Subcutaneous abdominal adipose tissue (tissue), 5 donors: ENCODE data around the gene SPOCD1.

Experiments
- H3K27ac ChIP-seq: one replicate; pipeline ENCODE4 v1.7.0; 2013; ENCODE audit warnings: low read depth, mild to moderate bottlenecking, inconsistent platforms, low read length, moderate library complexity
- H3K27me3 ChIP-seq, 5 donors: one replicate each; pipeline ENCODE4 v1.7.0; 2013; ENCODE audit warnings: low read length in 5 of 5, inconsistent platforms in 1 of 5; ENCODE audit not compliant: control insufficient read depth in 5 of 5, insufficient read depth in 4 of 5
- H3K36me3 ChIP-seq, 5 donors: one replicate each; pipeline ENCODE4 v1.7.0; 2013; ENCODE audit warnings: low read length in 5 of 5; ENCODE audit not compliant: control insufficient read depth in 5 of 5, insufficient read depth in 5 of 5
- H3K4me1 ChIP-seq, 5 donors: one replicate each; pipeline ENCODE4 v1.7.0; 2013; ENCODE audit warnings: low read length in 5 of 5, mild to moderate bottlenecking in 3 of 5, moderate library complexity in 1 of 5; ENCODE audit not compliant: control insufficient read depth in 5 of 5, insufficient read depth in 5 of 5
- H3K4me3 ChIP-seq, 5 donors: one replicate each; pipeline ENCODE4 v1.7.0; 2013; ENCODE audit warnings: low read length in 5 of 5, low read depth in 1 of 5
- H3K9ac ChIP-seq, 5 donors: one replicate each; pipeline ENCODE4 v1.7.0; 2013; ENCODE audit warnings: low read length in 5 of 5, mild to moderate bottlenecking in 4 of 5, moderate library complexity in 3 of 5
- H3K9me3 ChIP-seq, 5 donors: one replicate each; pipeline ENCODE4 v1.7.0; 2013; ENCODE audit warnings: low read length in 5 of 5; ENCODE audit not compliant: control insufficient read depth in 5 of 5
- donor health status: healthy.
- donor health status: healthy.
- donor health status: healthy.
- donor health status: healthy.
- donor health status: healthy.

Gene SPOCD1

DNA sequence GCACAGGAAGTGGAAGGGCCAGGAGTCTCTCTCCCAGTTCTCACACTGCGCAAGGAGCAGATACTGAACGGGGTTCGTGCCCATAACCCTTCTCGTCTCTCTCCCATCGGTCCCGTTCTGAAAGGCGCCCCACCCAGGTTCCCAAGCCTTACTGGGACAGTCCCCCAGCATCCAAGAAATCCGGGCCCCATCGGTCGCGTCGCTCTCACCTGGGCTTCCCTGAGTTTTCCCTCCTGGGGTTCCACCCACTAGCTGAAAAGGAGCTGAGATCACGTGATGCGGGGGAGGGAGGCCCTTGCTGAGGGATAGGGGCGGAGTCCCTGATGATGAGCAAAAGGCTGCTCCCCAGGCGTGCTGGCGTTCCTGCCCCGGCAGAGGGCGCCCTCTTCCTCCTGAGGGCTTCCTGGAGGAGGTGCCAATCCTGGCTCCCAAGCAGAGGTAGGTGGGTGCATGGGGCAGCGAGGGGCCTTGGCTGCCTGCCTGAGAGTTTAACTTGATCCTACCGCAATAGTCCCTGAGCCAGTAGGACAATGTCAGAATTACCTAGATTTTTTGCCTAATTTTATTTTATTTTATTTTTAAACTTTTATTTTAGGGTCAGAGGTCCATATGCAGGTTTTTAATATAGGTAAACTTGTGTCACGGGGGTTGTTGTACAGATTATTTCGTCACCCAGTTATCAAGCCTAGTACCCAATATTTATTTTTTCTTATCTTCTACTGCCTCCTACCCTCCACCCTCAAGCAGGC is at the start of gene SPOCD1:
SPOCD1 (minus strand) TSS at position 271 of the 749 bp plus-strand sequence. CDS start 689 bp downstream, outside the sequence.
- Histone ChIP-seq H3K9me3 (no peaks in the 10 kb centered on the region), H3K4me3 (peak within 1 kb of the TSS in 1 of 5 donors; percentile 23), H3K27ac (no peak within 1 kb of the TSS), H3K27me3 (no peaks in the 10 kb centered on the region), H3K36me3 (no peaks in the 10 kb centered on the region), H3K9ac (no peak within 1 kb of the TSS), H3K4me1 (peaks cover 0 to 6% (median 0%) of the 10 kb centered on the region in 5 donors)

DNA sequence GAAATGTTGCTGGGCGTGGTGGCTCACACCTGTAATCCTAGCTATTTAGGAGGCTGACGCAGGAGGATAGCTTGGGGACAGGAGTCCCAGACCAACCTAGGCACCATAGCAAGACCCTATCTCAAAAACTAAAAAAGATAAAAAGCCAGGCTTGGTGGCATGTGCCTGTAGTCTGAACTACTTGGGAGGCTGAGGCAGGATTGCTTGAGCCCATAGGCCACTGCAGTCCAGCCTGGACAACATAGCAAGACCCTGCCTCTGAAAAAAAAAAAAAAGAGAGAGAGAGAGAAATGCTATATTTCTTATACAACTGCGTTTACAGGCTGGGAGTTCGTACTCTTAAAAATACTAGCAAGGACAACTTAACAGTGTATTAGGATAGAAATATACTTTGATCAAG is 46.2 kb upstream of the SPOCD1 start:
- H3K27ac ChIP-seq = no peak overlapping the region
- H3K4me3 ChIP-seq = no peak overlapping the region
- no peaks in the 10 kb centered on the region for H3K36me3 ChIP-seq
- peaks cover 0 to 9% (median 3%) of the 10 kb centered on the region in 5 donors for H3K4me1 ChIP-seq
- no peaks in the 10 kb centered on the region for H3K9me3 ChIP-seq
- H3K9ac ChIP-seq = no peak overlapping the region
- no peaks in the 10 kb centered on the region for H3K27me3 ChIP-seq

DNA sequence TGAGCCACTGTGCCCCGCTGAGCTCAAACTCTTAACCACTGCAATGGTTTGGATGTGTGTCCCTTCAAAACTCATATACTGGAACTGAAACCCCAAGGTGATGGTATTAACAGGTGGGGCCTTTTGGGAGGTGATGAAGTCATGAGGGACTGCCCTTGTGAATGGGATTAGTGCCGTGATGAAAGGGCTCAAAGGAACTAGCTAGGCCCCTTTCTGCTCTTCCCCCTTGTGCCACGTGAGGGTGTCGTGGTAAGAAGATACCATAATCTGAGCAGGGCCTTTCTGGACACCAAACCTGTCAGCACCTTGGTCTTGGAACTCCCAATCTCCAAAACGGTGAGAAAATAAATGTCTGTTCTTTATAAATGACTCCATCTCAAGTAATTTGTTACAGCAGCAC is 45.5 kb upstream of the SPOCD1 start:
- Histone ChIP-seq H3K27ac (no peak overlapping the region), H3K4me1 (peaks cover 0 to 6% (median 1%) of the 10 kb centered on the region in 5 donors), H3K9me3 (no peaks in the 10 kb centered on the region), H3K36me3 (no peaks in the 10 kb centered on the region), H3K4me3 (no peak overlapping the region), H3K9ac (no peak overlapping the region), H3K27me3 (no peaks in the 10 kb centered on the region)

DNA sequence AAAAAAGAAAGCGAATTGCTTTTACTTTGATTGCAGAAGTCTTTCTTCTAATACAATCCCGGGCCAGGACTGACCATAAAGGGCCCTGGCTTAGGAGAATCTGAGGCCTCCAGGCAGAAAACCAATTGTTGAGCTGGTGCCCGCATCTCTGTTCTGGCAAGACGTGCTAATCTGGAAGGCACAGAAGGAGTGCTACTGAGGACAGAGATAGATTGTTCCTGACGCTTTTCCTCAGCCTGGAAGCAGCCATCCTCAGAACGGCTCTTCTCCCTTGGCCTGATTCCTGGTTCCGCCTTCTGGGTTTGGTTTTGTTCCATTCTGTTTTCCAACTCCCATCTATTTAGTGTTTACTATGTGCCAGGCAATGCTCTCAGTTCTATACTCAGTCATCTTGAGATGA is 44.8 kb upstream of the SPOCD1 start:
- Histone ChIP-seq H3K9ac (no peak overlapping the region), H3K27ac (no peak overlapping the region), H3K4me3 (no peak overlapping the region), H3K9me3 (no peaks in the 10 kb centered on the region), H3K27me3 (no peaks in the 10 kb centered on the region), H3K4me1 (peaks cover 0 to 4% (median 0%) of the 10 kb centered on the region in 5 donors), H3K36me3 (no peaks in the 10 kb centered on the region)

DNA sequence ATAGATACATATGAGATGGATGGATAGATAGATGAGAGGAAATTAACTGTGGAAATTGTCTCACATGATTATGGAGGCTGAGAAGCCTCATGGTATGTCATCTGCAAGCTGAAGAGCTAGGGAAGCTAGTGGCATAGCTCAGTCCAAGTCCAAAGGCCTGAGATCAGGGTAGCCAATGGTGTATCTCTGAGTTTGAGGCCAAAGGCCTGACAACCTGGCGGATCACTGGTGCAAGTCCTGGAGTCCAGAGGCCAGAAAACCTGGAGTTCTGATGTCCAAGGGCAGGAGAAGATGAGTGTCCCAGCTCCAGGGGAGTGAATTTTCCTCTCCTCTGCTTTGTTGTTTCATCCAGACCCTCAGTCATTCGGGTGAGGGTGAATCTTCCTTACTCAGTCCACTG is 43.9 kb upstream of the SPOCD1 start:
- Histone ChIP-seq H3K4me3 (no peak overlapping the region), H3K9me3 (no peaks in the 10 kb centered on the region)

DNA sequence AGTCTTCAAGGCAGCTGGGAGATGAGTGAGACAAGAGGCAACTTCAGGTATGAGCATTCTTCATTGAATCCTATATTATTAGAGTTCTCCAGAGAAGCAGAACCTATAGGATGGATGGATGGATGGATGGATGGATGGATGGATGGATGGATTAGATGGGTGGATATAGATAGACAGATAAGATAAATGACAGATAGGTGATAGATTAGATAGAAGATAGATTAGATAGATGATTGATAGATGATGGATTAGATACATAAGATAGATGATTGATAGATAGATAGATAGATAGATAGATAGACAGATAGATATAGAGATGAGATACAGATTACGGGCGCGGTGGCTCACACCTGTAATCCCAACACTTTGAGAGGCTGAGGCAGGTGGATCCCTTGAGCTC is 43.2 kb upstream of the SPOCD1 start:
- Histone ChIP-seq H3K9me3 (no peaks in the 10 kb centered on the region), H3K4me3 (no peak overlapping the region), H3K9ac (no peak overlapping the region), H3K4me1 (peaks cover 0 to 4% (median 0%) of the 10 kb centered on the region in 5 donors), H3K36me3 (no peaks in the 10 kb centered on the region), H3K27ac (no peak overlapping the region), H3K27me3 (no peaks in the 10 kb centered on the region)

More for the DNA sequence above, 43.9 kb upstream of the SPOCD1 start:
- no peak overlapping the region for H3K27ac ChIP-seq
- H3K4me1 ChIP-seq = peaks cover 0 to 4% (median 0%) of the 10 kb centered on the region in 5 donors
- no peaks in the 10 kb centered on the region for H3K36me3 ChIP-seq
- H3K27me3 ChIP-seq = no peaks in the 10 kb centered on the region
- no peak overlapping the region for H3K9ac ChIP-seq

DNA sequence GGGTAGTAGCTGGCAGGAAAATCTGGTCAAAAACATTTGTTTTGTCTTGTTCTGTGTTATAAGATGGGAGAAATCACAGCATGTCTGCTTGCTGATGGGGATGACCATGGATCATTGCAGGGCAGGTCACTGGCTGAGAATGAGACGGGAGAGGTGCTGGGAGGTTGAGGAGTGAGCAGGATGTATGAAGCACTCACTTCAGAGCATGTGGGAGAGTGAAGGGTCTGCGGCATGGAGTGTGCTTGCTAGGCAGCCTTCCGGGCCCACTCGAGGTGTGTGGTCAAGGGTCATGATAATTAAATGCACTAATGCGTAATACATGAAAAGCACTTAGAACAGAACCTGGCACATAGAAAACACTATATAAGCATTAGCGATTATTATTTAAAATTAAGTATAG is 42.0 kb upstream of the SPOCD1 start:
- no peaks in the 10 kb centered on the region for H3K9me3 ChIP-seq
- H3K4me3 ChIP-seq = no peak overlapping the region
- no peaks in the 10 kb centered on the region for H3K27me3 ChIP-seq
- H3K9ac ChIP-seq = no peak overlapping the region
- H3K36me3 ChIP-seq = no peaks in the 10 kb centered on the region
- H3K27ac ChIP-seq = no peak overlapping the region
- peaks cover 0 to 4% (median 0%) of the 10 kb centered on the region in 5 donors for H3K4me1 ChIP-seq

DNA sequence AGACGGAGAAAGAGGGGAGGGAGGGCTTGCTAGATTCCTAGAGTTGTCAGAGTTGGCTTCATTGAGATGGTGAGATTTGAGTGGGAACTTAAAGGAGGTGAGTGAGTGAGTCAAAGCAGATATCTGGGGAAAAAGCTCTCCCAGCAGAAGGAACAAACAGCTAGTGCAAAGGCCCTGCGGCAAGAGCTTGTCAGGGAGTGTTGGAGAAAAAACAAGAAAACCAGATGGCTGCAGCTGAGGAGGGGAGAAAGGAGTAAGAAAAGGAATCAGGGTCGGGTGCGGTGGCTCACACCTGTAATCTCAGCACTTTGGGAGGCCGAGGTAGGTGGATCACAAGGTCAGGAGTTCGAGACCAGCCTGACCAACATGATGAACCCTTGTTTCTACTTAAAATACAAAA is 40.3 kb upstream of the SPOCD1 start:
- Histone ChIP-seq H3K9ac (no peak overlapping the region), H3K36me3 (no peaks in the 10 kb centered on the region), H3K4me1 (peaks cover 0 to 4% (median 0%) of the 10 kb centered on the region in 5 donors), H3K27me3 (no peaks in the 10 kb centered on the region), H3K9me3 (no peaks in the 10 kb centered on the region), H3K4me3 (no peak overlapping the region), H3K27ac (no peak overlapping the region)

DNA sequence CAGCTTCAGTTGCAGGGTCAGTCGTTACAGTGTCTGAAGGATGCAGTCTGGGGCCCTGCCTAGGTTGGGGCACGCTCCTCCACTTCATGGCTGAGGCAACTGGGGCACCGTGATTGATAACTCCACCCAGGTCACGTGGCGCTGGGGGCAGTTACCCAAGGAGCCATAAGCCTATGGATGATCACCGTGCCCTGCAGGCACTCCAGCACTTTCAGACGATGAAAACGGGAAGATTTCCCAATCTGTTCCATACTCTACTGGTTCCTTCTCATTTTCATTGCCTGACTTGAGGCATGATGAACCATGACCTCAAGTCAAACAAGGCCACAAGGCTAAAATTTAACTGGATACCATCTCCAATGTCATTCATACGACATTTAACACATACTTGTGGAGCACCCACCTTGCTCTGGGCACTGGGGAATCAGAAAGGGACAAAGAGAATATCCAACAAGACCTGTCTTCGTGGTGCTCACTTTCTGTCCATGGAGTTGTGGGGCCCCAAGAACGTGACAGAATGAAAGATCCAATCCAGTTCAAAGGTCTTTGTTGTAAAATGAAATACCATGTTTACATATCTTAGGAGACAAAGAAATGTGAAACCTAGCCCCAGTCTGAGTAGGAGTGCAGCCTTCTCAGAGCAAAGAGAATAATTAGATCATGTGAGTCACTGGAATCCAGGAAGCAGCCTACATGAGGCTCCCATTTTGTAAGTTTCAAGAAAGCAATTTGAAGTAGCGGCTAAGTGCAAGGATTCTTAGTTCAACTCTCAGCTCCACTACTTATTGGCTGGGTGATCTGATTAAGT is 39.4 kb upstream of the SPOCD1 start:
- H3K9me3 ChIP-seq = no peaks in the 10 kb centered on the region
- no peak overlapping the region for H3K9ac ChIP-seq
- H3K36me3 ChIP-seq = no peaks in the 10 kb centered on the region
- no peaks in the 10 kb centered on the region for H3K4me1 ChIP-seq
- no peak overlapping the region for H3K27ac ChIP-seq
- H3K27me3 ChIP-seq = no peaks in the 10 kb centered on the region
- H3K4me3 ChIP-seq = no peak overlapping the region

DNA sequence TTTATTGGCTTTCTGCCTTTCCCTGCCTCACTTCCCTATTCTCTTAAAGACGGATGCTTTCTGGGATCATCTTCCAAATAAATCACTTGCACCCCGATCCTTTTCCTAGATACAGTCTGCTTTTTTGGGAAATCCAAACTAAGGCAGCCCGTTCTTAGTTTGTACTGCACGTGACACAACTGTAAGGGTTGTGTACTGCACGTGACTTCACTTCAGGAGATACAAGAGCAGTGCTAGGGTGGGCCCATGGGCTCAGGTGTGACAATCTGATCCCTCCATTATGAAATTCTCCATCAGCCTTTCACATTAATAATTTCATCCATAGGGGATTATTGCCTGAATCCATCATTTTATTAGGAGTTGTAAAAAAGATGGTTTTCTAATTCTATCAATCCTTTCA is 33.8 kb upstream of the SPOCD1 start:
- Histone ChIP-seq H3K4me1 (peaks cover 0 to 4% (median 0%) of the 10 kb centered on the region in 5 donors), H3K36me3 (no peaks in the 10 kb centered on the region), H3K27ac (no peak overlapping the region), H3K9me3 (no peaks in the 10 kb centered on the region), H3K4me3 (no peak overlapping the region), H3K9ac (no peak overlapping the region), H3K27me3 (no peaks in the 10 kb centered on the region)
